NCI-H446 (cell line): ENCODE measurements around the gene NHLH2.

Experiments
- DNase-seq, 2 experiments: peaks; one replicate each; lab custom pipeline; 2025; lab: John Stamatoyannopoulos, UW

The NHLH2 gene

GRCh38 chr1:115840605-115841460 lies at the start of gene NHLH2:
Gene NHLH2 (minus strand): TSS chr1:115841126. CDS start chr1:115838372, 2,754 bp downstream.
- peak in 1 of 2 experiments; percentile 11 for DNase-seq

- DNase-seq = no peak
These were observed 49.7 kb upstream of the NHLH2 start for GRCh38 chr1:115890580-115890979.

- DNase-seq = no peak
These were observed 48.0 kb upstream of the NHLH2 start for GRCh38 chr1:115888976-115889375.

GRCh38 chr1:115882913-115883902 lies 42.3 kb upstream of the NHLH2 start:
- DNase-seq = no peak

GRCh38 chr1:115880981-115881672 lies 40.2 kb upstream of the NHLH2 start:
- DNase-seq = no peak

GRCh38 chr1:115879977-115880376 lies 39.1 kb upstream of the NHLH2 start:
- no peak for DNase-seq

GRCh38 chr1:115877511-115877910 lies 36.6 kb upstream of the NHLH2 start:
- DNase-seq = peak in 1 of 2 experiments; percentile 11

GRCh38 chr1:115874904-115875303 lies 34.0 kb upstream of the NHLH2 start:
- no peak for DNase-seq

- no peak for DNase-seq
These were observed 33.6 kb upstream of the NHLH2 start for GRCh38 chr1:115874497-115874896.

GRCh38 chr1:115873184-115873583 lies 32.3 kb upstream of the NHLH2 start:
- no peak for DNase-seq

- no peak for DNase-seq
These were observed 28.1 kb upstream of the NHLH2 start for GRCh38 chr1:115869064-115869463.

GRCh38 chr1:115867216-115867615 lies 26.3 kb upstream of the NHLH2 start:
- no peak for DNase-seq

- no peak for DNase-seq
These were observed 24.9 kb upstream of the NHLH2 start for GRCh38 chr1:115865704-115866380.

GRCh38 chr1:115862403-115862802 lies 21.5 kb upstream of the NHLH2 start:
- DNase-seq = no peak

- DNase-seq = no peak
These were observed 13.1 kb upstream of the NHLH2 start for GRCh38 chr1:115854005-115854404.

GRCh38 chr1:115850937-115851336 lies 10.0 kb upstream of the NHLH2 start:
- no peak for DNase-seq

GRCh38 chr1:115847787-115848186 lies 6.9 kb upstream of the NHLH2 start:
- DNase-seq = no peak

GRCh38 chr1:115842948-115843347 lies 2.0 kb upstream of the NHLH2 start:
- DNase-seq = no peak

- no peak for DNase-seq
These were observed 1.2 kb downstream of the NHLH2 start for GRCh38 chr1:115839679-115840237.

GRCh38 chr1:115839029-115839678 lies 1.8 kb downstream of the NHLH2 start:
- DNase-seq = peak in 1 of 2 experiments; percentile 25
